ENCODE data around the gene FBXL2. TPM values are rescaled to one million over a fixed set of nuclear protein-coding genes. Genes with fewer than 3 reads are reported as not detected.
A peak's percentile ranks its signal among the peaks of the same experiment; 100 is the strongest.
"Not testable (repeated sequence)": the region's sequence is repeated elsewhere in the genome, so short reads cannot be mapped to it uniquely, and the experiment has no call there.

Gene FBXL2
- polyA plus RNA-seq, 2 of the 4 experiments (the other 2 are of a cell fraction) = 6.9 to 15.7 TPM

- TF ChIP-seq MAFK (IDR thresholded peaks at IDR 0.05; ENCODE audit: partially characterized antibody) (no peak), RARB (CRISPR knock-in tag; IDR thresholded peaks at IDR 0.05) (no peak), BCL3 (IDR thresholded peaks at IDR 0.05) (no peak), NPAS2 (CRISPR knock-in tag; IDR thresholded peaks at IDR 0.05; ENCODE audit: borderline replicate concordance) (no peak), GATA3 (IDR thresholded peaks at IDR 0.05; ENCODE audit: borderline replicate concordance) (no peak)
Measured at GRCh38 chr3:33428734-33429133, 151.5 kb downstream of the FBXL2 start (continued).

GRCh38 chr3:33429306-33429705 lies 152.1 kb downstream of the FBXL2 start:
- H3K4me1 ChIP-seq = peaks cover 80% of the 10 kb centered on the region

GRCh38 chr3:33430061-33430460 lies 152.8 kb downstream of the FBXL2 start:
- Histone ChIP-seq H3K27ac (no peak overlapping the region), H3K9me3 (no peaks in the 10 kb centered on the region), H3K4me1 (peaks cover 79% of the 10 kb centered on the region), H3K4me2 (0 out of 3 replicates have a peak overlapping the region, but pooled peaks have one; percentile 8), H3K4me3 (no peak overlapping the region)
- WGBS (ENCODE audit: missing lambda C conversion rate) = 96% methylated on average over 1 of the region's 1 CpG
- DNase-seq (ENCODE audit: low read depth in 1 of 2, low spot score in 1 of 2) (no peak), ATAC-seq (no peak), FAIRE-seq (no peak)
- ChIA-PET CTCF (no interaction called here), POLR2A (interaction anchor here (1.3 kb wide), 1 partner anchor 11 kb away, joined by 7 read pairs; the partner anchor contains the start of gene UBP1)
- no peak for TF ChIP-seq HOXA7 (CRISPR knock-in tag; IDR thresholded peaks at IDR 0.05)
- TF ChIP-seq GATA3 (IDR thresholded peaks at IDR 0.05; ENCODE audit: borderline replicate concordance) = no peak
- no peak for TF ChIP-seq BCL3 (IDR thresholded peaks at IDR 0.05)
- no peak for TF ChIP-seq JUN (IDR thresholded peaks at IDR 0.05)
- no peak for TF ChIP-seq CBX8 (IDR thresholded peaks at IDR 0.05)
- TF ChIP-seq CBX2 (IDR thresholded peaks at IDR 0.05; ENCODE audit: borderline replicate concordance, low read depth) = no peak
- TF ChIP-seq NPAS2 (CRISPR knock-in tag; IDR thresholded peaks at IDR 0.05; ENCODE audit: borderline replicate concordance) = no peak
- no peak for TF ChIP-seq FOXS1 (CRISPR knock-in tag; IDR thresholded peaks at IDR 0.05)
- TF ChIP-seq NFE2L2 (conservative IDR thresholded peaks at IDR 0.05; ENCODE audit: low read length) = no peak
- no peak for TF ChIP-seq MAX (IDR thresholded peaks at IDR 0.05)
- no peak for TF ChIP-seq PHF8 (IDR thresholded peaks at IDR 0.05; ENCODE audit: borderline replicate concordance, low read depth)
- no peak for TF ChIP-seq CHD4 (IDR thresholded peaks at IDR 0.05; ENCODE audit: borderline replicate concordance)
- no peak for TF ChIP-seq RCOR1 (IDR thresholded peaks at IDR 0.05; ENCODE audit: low read depth, low read length)
- TF ChIP-seq KDM5A (IDR thresholded peaks at IDR 0.05) = no peak
- TF ChIP-seq HOXB13 (CRISPR knock-in tag; IDR thresholded peaks at IDR 0.05; ENCODE audit: low read depth) = no peak
- TF ChIP-seq TP53 (CRISPR knock-in tag; IDR thresholded peaks at IDR 0.05) = no peak

More at GRCh38 chr3:33429306-33429705, 152.1 kb downstream of the FBXL2 start:
- H3K4me3 ChIP-seq; H3K27ac ChIP-seq; H3K9me3 ChIP-seq; H3K4me2 ChIP-seq; CTCF ChIA-PET; ATAC-seq; DNase-seq (ENCODE audit: low read depth in 1 of 2, low spot score in 1 of 2); FAIRE-seq: not testable (repeated sequence)
- POLR2A ChIA-PET = interaction anchor here (1.3 kb wide), 1 partner anchor 11 kb away, joined by 7 read pairs; the partner anchor contains the start of gene UBP1
- 66% methylated on average over 2 of the region's 2 CpGs for WGBS (ENCODE audit: missing lambda C conversion rate)

GRCh38 chr3:33430571-33430970 lies 153.3 kb downstream of the FBXL2 start:
- 93% methylated on average over 4 of the region's 4 CpGs for WGBS (ENCODE audit: missing lambda C conversion rate)
- Histone ChIP-seq H3K4me3 (no peak overlapping the region), H3K27ac (no peak overlapping the region), H3K4me1 (peaks cover 79% of the 10 kb centered on the region), H3K9me3 (no peaks in the 10 kb centered on the region), H3K4me2 (no peak overlapping the region)
- POLR2A ChIA-PET = no interaction called here
- TF ChIP-seq MAX (IDR thresholded peaks at IDR 0.05) (no peak), NR3C1 (IDR thresholded peaks at IDR 0.05) (no peak), POLR2A (IDR thresholded peaks at IDR 0.05; ENCODE audit: low read length) (no peak), HOXB13 (CRISPR knock-in tag; IDR thresholded peaks at IDR 0.05; ENCODE audit: low read depth) (no peak), TFCP2L1 (CRISPR knock-in tag; IDR thresholded peaks at IDR 0.05) (no peak), CEBPB (IDR thresholded peaks at IDR 0.05) (no peak), ZNF302 (CRISPR knock-in tag; IDR thresholded peaks at IDR 0.05) (no peak), HEYL (CRISPR knock-in tag; IDR thresholded peaks at IDR 0.05) (no peak), RARB (CRISPR knock-in tag; IDR thresholded peaks at IDR 0.05) (no peak), RCOR1 (IDR thresholded peaks at IDR 0.05; ENCODE audit: low read depth, low read length) (no peak), CHD2 (IDR thresholded peaks at IDR 0.05; ENCODE audit: low read length, partially characterized antibody) (no peak), HES2 (IDR thresholded peaks at IDR 0.05) (no peak), EP300 (IDR thresholded peaks at IDR 0.05) (no peak), KDM5A (IDR thresholded peaks at IDR 0.05) (no peak), HOXB5 (CRISPR knock-in tag; IDR thresholded peaks at IDR 0.05) (no peak), HOXA7 (CRISPR knock-in tag; IDR thresholded peaks at IDR 0.05) (no peak), FOXS1 (CRISPR knock-in tag; IDR thresholded peaks at IDR 0.05) (no peak)
- ATAC-seq = no peak
- DNase-seq (ENCODE audit: low read depth in 1 of 2, low spot score in 1 of 2) = no peak
- CTCF ChIA-PET = no interaction called here
- no peak for FAIRE-seq
